Middle frontal gyrus (tissue), 1 donor: Measurements from ENCODE around the gene NMBR.
"Not testable (repeated sequence)": the region's sequence is repeated elsewhere in the genome, so short reads cannot be mapped to it uniquely, and the experiment has no call there.

ENCODE experiments used
- DNase-seq: peaks from one replicate; pipeline ENCODE4 v3.0.0-alpha.2; 2015; ENCODE audit warnings: low spot score; ENCODE audit errors: extremely low spot score

The NMBR gene

DNA sequence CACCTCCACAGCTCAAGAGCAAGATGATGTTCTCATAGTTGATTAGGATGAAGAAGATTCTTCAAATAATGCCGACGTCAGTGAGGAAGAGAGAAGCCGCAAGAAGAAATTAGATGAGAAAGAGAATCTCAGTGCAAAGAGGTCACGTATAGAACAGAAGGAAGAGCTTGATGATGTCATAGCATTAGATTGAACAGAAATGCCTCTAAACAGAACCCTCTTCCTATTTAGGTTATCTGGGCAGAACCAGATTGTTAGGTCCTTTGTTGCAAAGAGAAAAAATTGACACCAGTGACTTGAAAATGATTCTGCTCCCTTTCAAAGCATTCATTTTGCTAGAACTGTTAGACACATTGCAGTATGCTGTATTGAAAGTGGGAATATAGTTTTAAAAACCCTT lies 84.1 kb downstream of the NMBR start:
- not testable (repeated sequence) for DNase-seq

DNA sequence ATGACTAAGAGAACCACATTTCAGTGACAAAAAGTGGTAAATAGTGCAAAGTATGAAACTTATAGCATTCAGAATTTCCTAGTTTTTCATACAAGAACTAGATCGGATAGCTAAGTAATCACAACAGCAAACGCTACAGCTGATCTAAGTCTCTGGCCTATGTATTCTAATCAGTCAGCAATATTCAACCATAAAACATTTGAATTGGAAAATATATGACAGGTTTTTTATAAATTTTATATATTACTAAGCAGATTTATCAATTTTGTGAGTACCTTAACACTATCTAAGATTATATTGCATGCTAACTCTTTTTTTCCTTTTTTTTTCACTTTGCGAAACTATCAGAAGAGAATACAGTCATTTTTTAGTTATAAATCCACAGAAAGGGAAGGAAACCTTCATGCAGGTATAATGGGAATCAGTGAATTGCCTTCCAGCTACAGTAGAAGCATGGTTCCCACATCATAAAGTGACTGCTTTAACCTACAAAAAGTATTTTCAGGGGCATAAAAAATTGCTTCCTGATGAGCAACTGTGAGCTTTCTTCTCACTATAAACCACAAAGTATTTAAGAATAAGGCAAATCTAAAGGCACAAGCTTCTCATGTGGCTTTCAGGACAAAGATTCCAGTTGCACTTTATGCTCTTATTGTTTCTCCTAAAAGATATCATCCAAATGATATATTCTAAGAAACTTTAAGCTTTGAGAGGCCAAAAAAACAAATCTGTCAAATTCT lies 88.2 kb downstream of the NMBR start:
- DNase-seq = no peak

DNA sequence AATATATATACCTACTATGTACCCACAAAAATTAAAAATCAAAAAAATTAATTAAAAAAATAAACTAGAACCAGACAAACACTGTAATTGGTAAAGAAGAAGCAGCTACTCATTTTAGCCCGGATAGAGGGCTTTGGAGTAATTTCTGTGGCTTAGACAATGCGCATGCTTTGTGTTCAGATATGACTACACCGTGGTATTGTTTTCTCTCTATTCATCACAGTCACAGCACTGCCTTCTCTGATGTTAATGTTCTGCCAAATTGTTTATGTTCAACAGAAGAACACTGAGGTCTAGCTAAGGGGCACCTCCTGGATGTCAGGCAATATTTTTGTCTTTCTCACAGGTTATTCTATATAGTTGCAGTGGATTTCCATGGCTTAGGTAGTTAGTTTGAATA lies 91.7 kb downstream of the NMBR start:
- DNase-seq = no peak

DNA sequence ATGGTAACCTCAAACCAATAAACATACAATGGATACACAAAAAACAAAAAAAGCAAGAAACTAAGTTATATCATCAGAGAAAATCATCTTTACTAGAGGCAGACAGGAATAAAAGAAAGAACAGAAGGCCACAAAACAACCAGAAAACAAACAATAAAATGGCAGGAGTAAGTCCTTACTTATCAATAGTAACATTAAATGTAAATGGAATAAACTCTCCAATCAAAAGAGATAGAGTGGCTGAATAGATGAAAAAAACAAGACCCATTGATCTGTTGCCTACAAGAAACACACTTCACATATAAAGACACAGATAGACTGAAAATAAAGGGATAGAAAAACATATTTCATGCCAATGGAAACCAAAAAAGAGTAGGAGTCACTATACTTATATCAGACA lies 95.5 kb downstream of the NMBR start:
- no peak for DNase-seq

DNA sequence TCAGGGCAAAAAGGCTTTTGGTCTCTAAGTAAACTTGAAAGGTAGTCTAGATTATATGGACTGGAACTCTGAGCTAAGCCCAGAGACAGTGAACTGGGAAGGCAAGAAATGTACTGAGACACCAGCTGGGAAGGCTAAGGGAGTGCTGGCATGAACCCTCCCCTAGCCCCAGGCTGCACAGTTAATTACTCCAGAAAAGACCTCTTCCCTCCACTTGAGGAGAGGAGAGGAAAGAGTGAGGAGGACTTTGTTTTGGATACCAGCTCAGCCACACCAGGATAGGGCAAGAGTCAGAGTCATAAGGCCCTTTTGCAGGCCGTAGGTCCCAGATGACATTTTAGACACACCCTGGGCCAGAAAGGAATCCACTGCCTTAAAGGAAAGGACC lies 98.3 kb downstream of the NMBR start:
- no peak for DNase-seq

DNA sequence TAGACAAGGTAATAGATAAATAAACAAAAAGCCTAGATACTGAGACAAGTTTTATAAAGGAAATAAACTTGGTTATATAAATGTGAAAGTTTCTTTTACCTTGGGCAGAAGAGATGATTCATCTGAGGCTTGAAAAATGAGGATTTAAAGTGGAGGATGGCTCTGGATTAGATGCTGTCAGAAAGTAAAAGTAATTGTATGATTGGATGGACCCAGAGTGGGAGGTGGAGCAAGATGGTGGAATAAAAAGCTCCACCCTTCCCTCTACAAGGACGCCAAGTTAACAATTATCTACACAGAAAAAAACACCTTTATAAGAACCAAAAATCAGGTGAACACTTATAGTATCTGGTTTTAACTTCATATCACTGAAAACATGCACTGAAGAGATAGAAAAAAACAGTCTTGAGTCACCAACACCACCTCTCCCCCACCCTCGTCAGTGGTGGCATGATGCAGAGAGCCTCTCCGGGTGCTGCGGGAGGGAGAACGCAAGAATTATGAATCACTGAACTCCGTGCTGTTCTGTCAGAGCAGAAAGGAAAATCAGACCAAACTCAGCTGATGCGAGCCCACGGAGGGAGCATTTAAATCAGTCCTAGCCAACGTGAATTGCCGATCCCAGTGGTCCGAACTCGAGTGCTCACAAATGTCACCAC lies 98.9 kb downstream of the NMBR start:
- no peak for DNase-seq

DNA sequence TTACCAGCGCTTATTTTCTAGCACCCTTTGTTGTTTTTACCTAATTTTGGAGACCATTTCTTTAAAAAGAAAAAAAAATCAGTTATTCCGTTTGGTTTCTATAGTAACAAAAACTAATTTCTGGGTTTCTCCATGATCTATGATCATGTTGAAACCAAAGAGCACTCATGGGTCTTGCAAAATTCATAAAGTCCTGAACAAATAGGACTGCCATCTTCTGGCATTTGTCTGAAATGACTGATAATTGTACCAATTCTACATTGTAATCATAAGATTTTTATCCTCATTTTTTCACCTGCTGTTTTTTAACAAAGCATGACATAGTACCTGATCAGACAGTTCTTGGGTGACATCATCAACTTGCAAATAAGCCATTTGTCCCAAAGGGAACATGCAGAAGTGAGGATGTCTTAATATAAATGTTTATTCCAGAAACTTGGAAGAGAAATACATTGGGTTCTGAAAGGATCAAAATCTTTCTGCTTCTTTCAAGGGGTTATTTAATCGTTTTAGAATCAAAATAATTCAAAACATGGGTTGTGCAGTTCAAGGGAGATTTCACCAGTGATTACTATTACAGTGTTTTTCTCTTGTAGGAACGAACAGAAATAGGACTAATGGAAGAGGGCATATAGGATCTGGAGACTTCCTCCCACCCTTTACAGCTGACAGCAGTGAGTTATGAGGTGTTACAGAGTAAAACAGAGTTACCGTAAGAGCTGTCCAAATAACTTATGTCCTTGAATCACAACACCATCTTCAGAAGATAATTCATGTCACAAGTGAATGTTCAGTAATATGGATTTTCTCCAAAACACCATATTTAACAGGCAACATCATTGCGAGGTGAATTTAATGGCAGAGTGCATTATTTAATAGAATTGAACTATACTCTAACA lies 101.3 kb downstream of the NMBR start:
- DNase-seq = no peak

DNA sequence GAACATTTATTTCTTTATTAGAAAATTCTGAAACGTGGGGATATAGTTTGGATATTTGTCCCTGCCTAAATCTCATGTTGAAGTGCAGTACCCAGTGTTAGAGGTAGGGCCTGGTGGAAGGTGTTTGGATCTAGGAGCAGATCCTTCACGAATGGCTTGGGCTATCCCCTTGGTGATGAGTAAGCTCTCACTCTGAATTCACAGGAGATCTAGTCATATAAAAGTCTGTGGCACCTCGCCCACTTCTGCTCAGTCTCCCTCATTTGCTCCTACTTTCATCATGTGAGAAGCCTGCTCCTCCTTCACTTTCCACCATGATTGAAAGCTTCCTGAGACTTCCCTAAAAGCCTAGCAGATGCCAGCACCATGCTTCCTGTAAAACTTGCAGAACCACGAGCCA lies 111.0 kb downstream of the NMBR start:
- DNase-seq = no peak

DNA sequence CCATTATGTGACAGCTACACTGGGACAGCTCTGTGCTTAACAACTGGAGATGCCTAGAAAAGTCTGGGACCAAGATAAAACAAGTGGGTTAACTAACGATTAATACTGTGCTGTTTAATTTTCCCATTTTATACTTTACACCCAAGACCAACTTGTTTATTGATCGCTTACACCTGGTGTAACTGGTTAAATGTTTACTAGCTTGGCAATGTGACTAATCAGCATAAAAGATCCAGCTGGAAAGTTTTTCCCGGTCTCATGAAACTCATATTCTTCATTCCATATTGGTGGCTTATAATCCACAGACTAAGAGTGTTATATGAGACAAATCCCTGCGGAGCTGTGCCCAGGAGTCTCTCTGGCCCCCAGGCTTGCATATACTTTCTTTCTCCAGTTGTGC lies 115.9 kb downstream of the NMBR start:
- DNase-seq = no peak

DNA sequence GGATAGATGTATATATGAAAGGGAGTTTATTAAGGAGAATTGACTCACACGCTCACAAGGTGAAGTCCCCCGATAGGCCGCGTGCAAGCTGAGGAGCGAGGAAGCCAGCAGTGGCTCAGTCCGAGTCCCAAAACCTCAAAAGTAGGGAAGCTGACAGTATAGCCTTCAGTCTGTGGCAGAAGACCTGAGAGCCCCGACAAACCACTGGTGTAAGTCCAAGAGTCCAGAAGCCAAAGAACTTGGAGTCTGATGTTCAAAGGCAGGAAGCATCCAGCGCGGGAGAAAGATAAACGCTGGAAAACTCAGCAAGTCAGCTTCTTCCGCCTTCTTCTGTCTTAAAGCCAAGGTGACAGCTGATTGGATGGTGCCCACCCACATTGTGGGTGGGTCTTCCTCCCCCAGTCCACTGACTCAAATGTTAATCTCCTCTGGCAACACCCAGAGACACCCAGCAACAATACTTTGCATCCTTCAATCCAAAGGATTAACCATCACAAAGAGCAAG lies 116.8 kb downstream of the NMBR start:
- DNase-seq = no peak

DNA sequence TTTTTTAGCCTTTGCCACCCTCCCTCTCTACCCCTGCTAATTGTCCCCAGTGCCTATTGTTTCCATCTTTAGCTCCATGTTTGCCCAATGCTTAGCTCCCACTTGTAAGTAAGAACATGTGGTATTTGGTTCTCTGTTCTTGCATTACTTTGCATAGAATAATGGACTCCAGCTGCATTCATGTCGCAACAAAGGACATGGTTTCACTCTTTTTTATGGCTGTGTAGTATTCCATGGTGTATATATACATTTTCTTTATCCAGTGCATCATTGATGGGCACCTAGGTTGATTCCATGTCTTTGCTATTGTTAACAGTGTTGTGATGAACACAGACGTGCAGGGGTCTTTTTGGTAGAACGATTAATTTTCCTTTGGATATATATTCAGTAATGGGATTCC lies 118.4 kb downstream of the NMBR start:
- no peak for DNase-seq

DNA sequence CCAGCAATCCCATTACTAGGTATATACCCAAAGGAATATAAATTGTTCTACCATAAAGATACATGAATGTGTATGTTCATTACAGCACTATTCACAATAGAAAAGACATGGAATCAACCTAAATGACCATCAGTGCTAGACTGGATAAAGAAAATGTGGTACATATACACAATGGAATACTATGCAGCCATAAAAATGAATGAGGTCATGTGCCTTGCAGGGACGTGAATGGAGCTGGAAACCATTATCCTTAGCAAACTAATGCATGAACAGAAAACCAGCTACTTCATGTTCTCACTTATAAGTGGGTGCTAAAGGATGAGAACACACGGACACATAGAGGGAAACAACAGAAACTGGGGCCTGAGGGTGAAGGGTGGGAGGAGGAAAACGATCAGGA lies 119.1 kb downstream of the NMBR start:
- not testable (repeated sequence) for DNase-seq

DNA sequence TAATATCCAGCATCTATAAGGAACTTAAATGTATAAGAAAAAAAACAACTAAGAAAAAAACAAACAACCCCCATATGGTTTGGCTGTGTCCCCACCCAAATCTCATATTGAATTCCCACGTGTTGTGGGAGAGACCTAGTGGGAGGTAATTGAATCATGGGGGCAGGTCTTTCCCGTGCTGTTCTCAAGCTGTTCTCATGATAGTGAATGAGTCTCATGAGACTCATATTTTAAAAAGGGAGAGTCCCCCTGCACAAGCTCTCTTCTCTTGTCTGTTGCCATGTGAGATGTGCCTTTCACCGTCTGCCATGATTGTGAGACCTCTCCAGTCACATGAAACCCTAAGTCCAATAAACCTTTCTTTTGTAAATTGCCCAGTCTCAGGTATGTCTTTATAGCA lies 119.8 kb downstream of the NMBR start:
- no peak for DNase-seq

DNA sequence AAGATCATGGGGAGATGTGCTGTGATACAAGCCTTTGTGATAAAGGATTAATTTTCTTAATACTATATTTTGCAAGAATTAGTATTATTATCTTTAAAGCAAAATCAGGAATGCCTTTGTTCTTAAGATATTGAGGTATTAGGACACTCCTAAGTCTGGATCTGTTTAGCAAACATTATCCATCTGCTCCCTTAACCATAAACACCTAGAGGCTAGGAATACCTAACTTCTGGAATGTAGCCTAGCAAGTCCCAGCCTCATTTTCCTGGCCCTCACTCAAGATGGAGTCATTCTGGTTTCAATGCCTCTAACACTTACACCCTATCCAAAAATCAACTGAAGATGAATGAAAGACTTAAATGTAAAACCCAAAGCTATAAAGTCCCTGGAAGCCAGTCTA lies 120.5 kb downstream of the NMBR start:
- DNase-seq = no peak
